ENCODE results near the gene TMEM203. TPM values are rescaled to one million over a fixed set of nuclear protein-coding genes. Genes with fewer than 3 reads are reported as not detected.

Gene TMEM203
- total and polyA plus RNA-seq, 10 of the 15 experiments (the other 5 are each of a cell fraction or from before 2014, with no cell fraction given): 7.2 to 68.1 (median 33.8) TPM

DNA sequence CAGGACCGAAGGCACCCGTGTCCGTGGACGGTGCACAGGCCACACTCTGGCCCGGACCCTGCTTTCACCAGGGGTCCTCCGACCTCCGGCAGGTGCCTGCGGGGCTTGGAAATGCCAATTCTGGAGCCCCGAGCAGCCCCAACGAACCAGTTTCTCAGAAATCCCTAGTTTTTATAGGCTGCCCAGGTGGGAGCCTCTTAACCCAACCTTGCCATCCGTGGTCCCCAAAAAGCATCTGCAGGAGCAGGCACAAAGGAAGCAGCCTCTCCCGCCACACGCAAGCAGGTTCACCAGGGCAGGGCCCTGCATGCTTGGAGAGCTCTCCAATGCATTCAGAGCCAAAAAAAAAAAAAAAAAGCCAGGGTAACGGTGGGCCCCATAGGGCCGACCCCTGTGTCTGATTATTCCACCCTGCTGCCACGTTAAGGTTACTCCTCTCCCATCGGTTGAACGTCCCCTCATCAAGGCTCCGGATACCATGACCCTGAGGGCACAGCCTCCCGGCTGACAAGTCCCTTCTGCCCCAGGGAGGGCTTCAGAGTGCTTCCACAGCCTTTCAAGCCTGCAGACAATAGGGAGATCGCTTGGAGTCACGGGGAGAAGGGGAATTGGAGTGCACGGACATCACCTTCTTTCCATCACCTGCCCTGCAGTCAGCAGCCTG is 4.1 kb downstream of the TMEM203 start:
- Histone ChIP-seq H3K9me3 (replicated peaks; ENCODE audit: control insufficient read depth, insufficient read depth, low read length) (no peaks in the 10 kb centered on the region), H3K27ac (ENCODE audit: control insufficient read depth, insufficient read depth) (peak overlapping the region; percentile 62), H3K4me3 (peak overlapping the region; percentile 77), H2AFZ (ENCODE audit: control insufficient read depth, low read depth, low read length) (peak overlapping the region; percentile 74), H3K4me1 (ENCODE audit: control insufficient read depth, insufficient read depth, low read length) (peaks cover 36% of the 10 kb centered on the region), H3K79me2 (ENCODE audit: control insufficient read depth, insufficient read depth, low read length) (peaks cover 34% of the 10 kb centered on the region), H3K9ac (ENCODE audit: control insufficient read depth, insufficient read depth, low read length) (peak overlapping the region; percentile 78), H3K36me3 (ENCODE audit: control insufficient read depth in 2 of 2, insufficient read depth in 2 of 2, low read length in 1 of 2) (no peaks in the 10 kb centered on the region), H3K4me2 (ENCODE audit: control insufficient read depth, insufficient read depth) (peak overlapping the region; percentile 86), H4K20me1 (ENCODE audit: control insufficient read depth, insufficient read depth) (no peaks in the 10 kb centered on the region), H3K27me3 (replicated peaks in 1 of 2; ENCODE audit: control insufficient read depth in 2 of 2, insufficient read depth in 2 of 2, low read length in 1 of 2) (no peaks in the 10 kb centered on the region)
- ATAC-seq: no peak
- CTCF ChIA-PET: interaction anchor here (0.6 to 1.9 kb wide), 11 partner anchors 12 to 76 kb away, joined by 3 to 11 read pairs (median 3); partner anchors contain the start of genes ANAPC2, RNF224 and SSNA1
- FAIRE-seq: no peak
- WGBS (ENCODE audit: insufficient coverage, insufficient replicate concordance, low lambda C conversion rate, missing lambda C conversion rate): 6% methylated on average over 23 of the region's 23 CpGs
- RAD21 ChIA-PET (ENCODE audit: unreplicated experiment): interaction anchor here (0.7 to 1.5 kb wide), 12 partner anchors 13 to 113 kb away, joined by 3 to 9 read pairs (median 4); partner anchors contain the start of genes ANAPC2, RNF208, SSNA1 and TUBB4B
- in situ Hi-C loops (cut with MboI): no loop called here
- intact Hi-C loops (cut with micrococcal nuclease; ENCODE audit: unreplicated experiment): loop anchor here (2.0 kb wide), 2 partner anchors 21 to 79 kb away; partner anchors contain the start of gene RNF208
- POLR2A ChIA-PET: interaction anchor here (0.6 to 8.0 kb wide), 17 partner anchors 12 to 226 kb away, joined by 3 to 68 read pairs (median 5); partner anchors contain the start of genes CYSRT1, MAN1B1, RNF208 and TOR4A
- TF ChIP-seq ZNF622 (IDR thresholded peaks at IDR 0.05) (no peak), TCF7 (IDR thresholded peaks at IDR 0.05; ENCODE audit: borderline replicate concordance) (no peak), NFIC (IDR thresholded peaks at IDR 0.05; ENCODE audit: low read depth, low read length) (no peak), CREB1 (IDR thresholded peaks at IDR 0.05; ENCODE audit: low read depth) (no peak), ETV6 (conservative IDR thresholded peaks at IDR 0.05 in 1 of 2, IDR thresholded peaks at IDR 0.05 in 1 of 2; ENCODE audit: borderline replicate concordance in 1 of 2, low read depth in 1 of 2) (no peak), MXI1 (IDR thresholded peaks at IDR 0.05; ENCODE audit: low read depth, low read length) (no peak), GATAD2B (conservative IDR thresholded peaks at IDR 0.05; ENCODE audit: low read depth) (no peak), CBFB (IDR thresholded peaks at IDR 0.05; ENCODE audit: low read depth) (peak; percentile 11; the same call in 1 of the 2 replicates), BCL11A (IDR thresholded peaks at IDR 0.05; ENCODE audit: low read depth, low read length) (no peak), LARP7 (IDR thresholded peaks at IDR 0.05) (peak; percentile 54)
- TF ChIP-seq, protein P1, sequence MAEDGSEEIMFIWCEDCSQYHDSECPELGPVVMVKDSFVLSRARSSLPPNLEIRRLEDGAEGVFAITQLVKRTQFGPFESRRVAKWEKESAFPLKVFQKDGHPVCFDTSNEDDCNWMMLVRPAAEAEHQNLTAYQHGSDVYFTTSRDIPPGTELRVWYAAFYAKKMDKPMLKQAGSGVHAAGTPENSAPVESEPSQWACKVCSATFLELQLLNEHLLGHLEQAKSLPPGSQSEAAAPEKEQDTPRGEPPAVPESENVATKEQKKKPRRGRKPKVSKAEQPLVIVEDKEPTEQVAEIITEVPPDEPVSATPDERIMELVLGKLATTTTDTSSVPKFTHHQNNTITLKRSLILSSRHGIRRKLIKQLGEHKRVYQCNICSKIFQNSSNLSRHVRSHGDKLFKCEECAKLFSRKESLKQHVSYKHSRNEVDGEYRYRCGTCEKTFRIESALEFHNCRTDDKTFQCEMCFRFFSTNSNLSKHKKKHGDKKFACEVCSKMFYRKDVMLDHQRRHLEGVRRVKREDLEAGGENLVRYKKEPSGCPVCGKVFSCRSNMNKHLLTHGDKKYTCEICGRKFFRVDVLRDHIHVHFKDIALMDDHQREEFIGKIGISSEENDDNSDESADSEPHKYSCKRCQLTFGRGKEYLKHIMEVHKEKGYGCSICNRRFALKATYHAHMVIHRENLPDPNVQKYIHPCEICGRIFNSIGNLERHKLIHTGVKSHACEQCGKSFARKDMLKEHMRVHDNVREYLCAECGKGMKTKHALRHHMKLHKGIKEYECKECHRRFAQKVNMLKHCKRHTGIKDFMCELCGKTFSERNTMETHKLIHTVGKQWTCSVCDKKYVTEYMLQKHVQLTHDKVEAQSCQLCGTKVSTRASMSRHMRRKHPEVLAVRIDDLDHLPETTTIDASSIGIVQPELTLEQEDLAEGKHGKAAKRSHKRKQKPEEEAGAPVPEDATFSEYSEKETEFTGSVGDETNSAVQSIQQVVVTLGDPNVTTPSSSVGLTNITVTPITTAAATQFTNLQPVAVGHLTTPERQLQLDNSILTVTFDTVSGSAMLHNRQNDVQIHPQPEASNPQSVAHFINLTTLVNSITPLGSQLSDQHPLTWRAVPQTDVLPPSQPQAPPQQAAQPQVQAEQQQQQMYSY (CRISPR knock-in tag; IDR thresholded peaks at IDR 0.05): no peak
- BruUV-seq (replicated peaks): no TSS peak
- SMC1A ChIA-PET (ENCODE audit: uncharacterized antibody, unreplicated experiment): interaction anchor here (0.6 to 4.6 kb wide), 6 partner anchors 12 to 253 kb away, joined by 3 to 18 read pairs (median 4); partner anchors contain the start of genes CYSRT1 and RNF208
- no peak for DNase-seq (ENCODE audit: low read depth, low spot score)

All from GM12878 (cell line).